Neural progenitor cell (in vitro differentiated cells): Measurements from ENCODE around the gene SLC38A10.

ENCODE experiments used
- EZH2 ChIP-seq: fragments of 200-600 bp; sonication (generic); IDR thresholded peaks from 2 replicates; pipeline ENCODE4 v1.6.1; 2017; ENCODE audit warnings: antibody characterized with exemption, mild to moderate bottlenecking, moderate library complexity
- EZH2phosphoT487 ChIP-seq: fragments of 200-600 bp; sonication (generic); IDR thresholded peaks from 2 replicates; pipeline ENCODE4 v1.6.1; 2017; ENCODE audit warnings: antibody characterized with exemption
- TF ChIP-seq, protein P1 (sequence below): fragments of 200-600 bp; sonication (generic); IDR thresholded peaks from 2 replicates; pipeline ENCODE4 v1.5.1; 2017; ENCODE audit warnings: antibody characterized with exemption, mild to moderate bottlenecking

DNA sequence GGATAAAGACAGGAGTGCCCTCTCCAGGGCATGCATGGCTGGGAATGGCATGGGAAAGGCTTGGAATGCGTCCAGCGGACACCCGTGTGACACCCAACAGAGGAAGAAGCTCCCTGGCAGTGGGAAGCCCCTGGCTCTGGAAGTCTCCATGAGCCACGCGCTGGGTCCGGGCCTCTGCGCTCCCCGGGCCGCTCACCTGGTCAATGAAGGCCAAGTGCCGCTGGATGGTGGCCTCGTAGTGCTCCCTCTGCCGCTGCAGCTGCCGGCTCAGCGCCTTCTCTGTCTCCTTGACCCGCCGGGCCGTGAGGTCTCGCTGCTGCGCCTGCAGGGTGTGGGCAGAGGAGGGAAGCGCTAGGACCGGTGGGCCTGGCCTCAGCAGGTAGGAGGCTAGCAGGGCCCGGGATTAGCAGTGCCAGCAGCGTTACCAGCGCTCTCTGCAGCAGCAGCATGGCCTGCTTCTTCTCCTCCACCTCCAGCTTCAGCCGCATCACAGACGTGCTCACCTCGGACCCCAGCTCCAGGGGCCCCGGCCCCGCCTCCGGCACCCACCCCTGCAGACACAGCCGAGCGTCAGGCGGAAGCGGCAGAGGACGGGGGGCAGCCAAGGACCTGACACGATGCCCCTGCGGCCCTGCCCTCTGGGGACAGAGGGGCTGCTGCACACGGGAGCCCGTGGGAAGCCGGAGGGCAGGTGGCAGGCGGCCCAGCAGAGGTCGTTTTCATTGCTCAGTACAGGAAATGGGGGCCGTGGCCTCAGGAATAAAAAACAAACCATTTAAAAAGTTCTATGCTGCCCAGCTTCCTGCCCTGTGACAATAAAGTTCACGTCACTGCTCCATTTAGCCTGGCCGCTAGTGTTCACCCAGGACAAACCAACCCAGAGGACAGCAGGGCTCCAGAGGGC, 98.3 kb downstream of the SLC38A10 start:
- TF ChIP-seq EZH2 (no peak), EZH2phosphoT487 (no peak)
- TF ChIP-seq, protein P1, sequence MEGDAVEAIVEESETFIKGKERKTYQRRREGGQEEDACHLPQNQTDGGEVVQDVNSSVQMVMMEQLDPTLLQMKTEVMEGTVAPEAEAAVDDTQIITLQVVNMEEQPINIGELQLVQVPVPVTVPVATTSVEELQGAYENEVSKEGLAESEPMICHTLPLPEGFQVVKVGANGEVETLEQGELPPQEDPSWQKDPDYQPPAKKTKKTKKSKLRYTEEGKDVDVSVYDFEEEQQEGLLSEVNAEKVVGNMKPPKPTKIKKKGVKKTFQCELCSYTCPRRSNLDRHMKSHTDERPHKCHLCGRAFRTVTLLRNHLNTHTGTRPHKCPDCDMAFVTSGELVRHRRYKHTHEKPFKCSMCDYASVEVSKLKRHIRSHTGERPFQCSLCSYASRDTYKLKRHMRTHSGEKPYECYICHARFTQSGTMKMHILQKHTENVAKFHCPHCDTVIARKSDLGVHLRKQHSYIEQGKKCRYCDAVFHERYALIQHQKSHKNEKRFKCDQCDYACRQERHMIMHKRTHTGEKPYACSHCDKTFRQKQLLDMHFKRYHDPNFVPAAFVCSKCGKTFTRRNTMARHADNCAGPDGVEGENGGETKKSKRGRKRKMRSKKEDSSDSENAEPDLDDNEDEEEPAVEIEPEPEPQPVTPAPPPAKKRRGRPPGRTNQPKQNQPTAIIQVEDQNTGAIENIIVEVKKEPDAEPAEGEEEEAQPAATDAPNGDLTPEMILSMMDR, result no peak
